ENCODE measurements around the gene GPRC5C. TPM values are rescaled to one million over a fixed set of nuclear protein-coding genes. Genes with fewer than 3 reads are reported as not detected.

The GPRC5C gene
- total and polyA plus RNA-seq, 8 donors = 47.3 to 107 (median 54.1) TPM

DNA sequence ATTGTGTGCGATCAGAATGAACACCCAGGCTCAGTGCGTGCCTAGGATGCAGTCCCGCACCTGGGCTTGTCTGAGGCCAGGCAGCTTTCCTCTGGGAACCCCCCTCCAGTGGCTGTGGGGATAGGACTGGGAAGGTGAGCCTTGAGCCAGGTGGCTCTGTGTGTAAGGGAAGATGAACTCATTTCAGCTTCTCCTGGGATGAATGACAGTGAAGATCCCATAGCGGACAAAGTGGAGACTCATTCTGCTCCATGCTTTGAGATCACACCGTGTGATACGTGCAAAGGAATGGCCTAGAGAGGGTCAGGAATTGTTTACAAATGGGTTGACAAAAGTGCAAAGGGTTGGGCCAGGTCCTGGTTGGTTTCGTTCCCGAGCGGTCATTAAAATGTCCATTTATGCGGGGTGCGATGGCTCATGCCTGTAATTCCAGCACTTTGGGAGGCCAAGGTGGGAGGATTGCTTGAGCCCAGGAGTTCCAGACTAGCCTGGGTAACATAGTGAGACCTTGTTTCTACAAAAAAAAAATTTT is 15.8 kb downstream of the GPRC5C start:
- ATAC-seq = no peak
- H3K9me3 ChIP-seq = no peaks in the 10 kb centered on the region
- H3K27me3 ChIP-seq = peaks cover 0 to 1% of the 10 kb centered on the region in 2 donors
- DNase-seq = peak in 1 of 4 donors; percentile 35
- intact Hi-C loops (cut with DNase I) = no loop called here
- H3K4me1 ChIP-seq = peaks cover 18 to 49% of the 10 kb centered on the region in 2 donors
- TF ChIP-seq, protein P1, sequence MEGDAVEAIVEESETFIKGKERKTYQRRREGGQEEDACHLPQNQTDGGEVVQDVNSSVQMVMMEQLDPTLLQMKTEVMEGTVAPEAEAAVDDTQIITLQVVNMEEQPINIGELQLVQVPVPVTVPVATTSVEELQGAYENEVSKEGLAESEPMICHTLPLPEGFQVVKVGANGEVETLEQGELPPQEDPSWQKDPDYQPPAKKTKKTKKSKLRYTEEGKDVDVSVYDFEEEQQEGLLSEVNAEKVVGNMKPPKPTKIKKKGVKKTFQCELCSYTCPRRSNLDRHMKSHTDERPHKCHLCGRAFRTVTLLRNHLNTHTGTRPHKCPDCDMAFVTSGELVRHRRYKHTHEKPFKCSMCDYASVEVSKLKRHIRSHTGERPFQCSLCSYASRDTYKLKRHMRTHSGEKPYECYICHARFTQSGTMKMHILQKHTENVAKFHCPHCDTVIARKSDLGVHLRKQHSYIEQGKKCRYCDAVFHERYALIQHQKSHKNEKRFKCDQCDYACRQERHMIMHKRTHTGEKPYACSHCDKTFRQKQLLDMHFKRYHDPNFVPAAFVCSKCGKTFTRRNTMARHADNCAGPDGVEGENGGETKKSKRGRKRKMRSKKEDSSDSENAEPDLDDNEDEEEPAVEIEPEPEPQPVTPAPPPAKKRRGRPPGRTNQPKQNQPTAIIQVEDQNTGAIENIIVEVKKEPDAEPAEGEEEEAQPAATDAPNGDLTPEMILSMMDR (IDR thresholded peaks at IDR 0.05) = no peak
- no peak overlapping the region for H3K4me3 ChIP-seq
- no peak overlapping the region for H3K27ac ChIP-seq
- H3K36me3 ChIP-seq = peaks cover 0 to 6% of the 10 kb centered on the region in 2 donors

DNA sequence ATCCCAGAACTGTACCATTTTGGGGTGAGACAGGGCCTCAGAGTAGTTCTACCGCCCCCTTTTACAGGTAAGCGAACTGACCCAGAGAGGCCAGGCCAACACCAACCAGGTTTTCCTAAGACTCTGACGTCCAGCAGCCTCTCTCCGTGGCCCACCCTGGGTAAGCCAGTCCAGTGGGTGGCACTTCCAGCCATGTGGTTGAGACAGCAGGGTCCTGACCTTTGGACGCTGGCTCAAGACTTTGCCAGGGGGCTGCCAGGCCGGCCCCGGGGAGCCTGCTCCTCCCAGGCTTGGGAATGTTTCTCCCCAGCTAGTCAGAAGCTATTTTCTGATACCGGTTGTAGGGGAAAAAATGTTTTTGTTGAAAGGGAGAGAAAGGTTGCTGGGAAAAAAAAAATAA is 16.9 kb downstream of the GPRC5C start:
- H3K4me3 ChIP-seq = no peak overlapping the region
- H3K9me3 ChIP-seq = no peaks in the 10 kb centered on the region
- no peak for ATAC-seq
- TF ChIP-seq, protein P1 (IDR thresholded peaks at IDR 0.05) = no peak
- no peak overlapping the region for H3K27ac ChIP-seq
- peaks cover 16 to 49% of the 10 kb centered on the region in 2 donors for H3K4me1 ChIP-seq
- intact Hi-C loops (cut with DNase I) = no loop called here
- H3K36me3 ChIP-seq = peaks cover 0 to 6% of the 10 kb centered on the region in 2 donors
- peak in 1 of 4 donors; percentile 54 for DNase-seq
- H3K27me3 ChIP-seq = peaks cover 0 to 12% of the 10 kb centered on the region in 2 donors

DNA sequence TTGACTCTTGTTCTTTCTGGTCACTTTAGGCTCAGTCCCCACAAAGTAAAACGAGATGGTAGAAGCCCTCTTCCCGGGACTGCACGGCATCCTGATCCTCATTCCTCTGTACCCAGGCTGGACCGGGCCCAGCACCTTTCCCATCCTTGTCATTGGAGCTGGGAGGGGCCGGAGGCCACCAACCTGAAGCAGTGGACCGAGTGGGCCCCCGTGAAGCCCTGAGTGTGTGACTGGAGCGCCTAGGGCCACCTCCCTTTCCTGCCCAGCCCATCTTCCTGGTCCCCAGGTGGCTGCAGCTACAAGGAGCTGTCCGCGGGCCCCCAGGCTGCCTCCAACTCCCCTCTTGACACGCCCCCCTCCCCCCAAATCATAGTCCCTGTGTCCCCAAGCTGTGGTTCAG is 17.4 kb downstream of the GPRC5C start:
- H3K27ac ChIP-seq = no peak overlapping the region
- intact Hi-C loops (cut with DNase I) = no loop called here

DNA sequence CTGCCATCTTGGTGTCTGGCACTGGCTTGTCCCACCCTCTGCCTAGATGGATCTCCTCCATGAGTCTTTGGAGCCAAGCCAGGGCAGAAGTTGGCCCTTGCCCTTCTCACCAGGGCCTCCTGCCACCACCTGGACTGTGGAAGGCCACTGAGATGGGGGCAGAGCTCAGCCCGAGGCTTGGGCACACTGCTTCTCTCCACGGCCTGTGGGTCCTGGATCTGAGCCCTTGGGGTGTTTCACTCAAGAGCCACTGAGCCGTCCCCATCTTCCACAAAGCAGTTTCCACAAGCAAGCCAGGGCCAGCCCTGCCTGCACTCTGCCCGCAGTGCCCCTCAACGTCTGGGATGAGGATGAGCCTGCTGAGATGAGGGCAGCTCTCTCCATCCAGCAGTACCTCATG is 17.9 kb downstream of the GPRC5C start:
- Histone ChIP-seq H3K4me1 (peaks cover 14 to 47% of the 10 kb centered on the region in 2 donors), H3K27ac (no peak overlapping the region), H3K27me3 (peaks cover 0 to 12% of the 10 kb centered on the region in 2 donors), H3K4me3 (no peak overlapping the region), H3K36me3 (peaks cover 0 to 6% of the 10 kb centered on the region in 2 donors), H3K9me3 (no peaks in the 10 kb centered on the region)
- TF ChIP-seq, protein P1 (IDR thresholded peaks at IDR 0.05) = no peak
- ATAC-seq (no peak), DNase-seq (peak in 1 of 4 donors; percentile 52)
- intact Hi-C loops (cut with DNase I) = loop anchor here in 1 of 2 donors (10.0 kb wide), 1 partner anchor 65 kb away; no protein-coding TSS in a partner anchor

More for the DNA sequence above, 17.4 kb downstream of the GPRC5C start:
- no peak for ATAC-seq
- Histone ChIP-seq H3K4me1 (peaks cover 15 to 47% of the 10 kb centered on the region in 2 donors), H3K9me3 (no peaks in the 10 kb centered on the region), H3K27me3 (peaks cover 0 to 12% of the 10 kb centered on the region in 2 donors), H3K36me3 (peaks cover 0 to 6% of the 10 kb centered on the region in 2 donors), H3K4me3 (no peak overlapping the region)
- TF ChIP-seq, protein P1 (IDR thresholded peaks at IDR 0.05) = no peak
- peak in 1 of 4 donors; percentile 63 for DNase-seq

DNA sequence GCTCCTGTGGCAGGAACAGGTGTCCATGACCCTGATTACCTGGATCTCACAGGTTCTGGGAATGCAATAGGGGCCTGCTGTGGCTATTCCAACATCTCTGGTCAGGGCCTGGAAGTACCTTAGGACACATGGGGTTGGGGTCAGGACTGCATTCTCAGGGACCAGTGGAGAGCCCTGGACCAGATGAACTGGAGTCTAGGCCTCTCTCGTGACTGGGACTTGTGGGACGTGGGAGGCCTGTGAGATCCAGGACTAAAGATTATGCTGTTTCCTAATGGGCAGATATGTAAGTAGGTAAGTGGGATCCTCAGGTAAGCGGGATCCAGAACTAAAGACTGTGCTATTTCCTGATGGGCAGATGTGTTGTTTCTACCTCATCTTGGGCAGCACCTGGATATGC is 18.3 kb downstream of the GPRC5C start:
- H3K4me3 ChIP-seq = no peak overlapping the region
- H3K9me3 ChIP-seq = no peaks in the 10 kb centered on the region
- H3K27ac ChIP-seq = no peak overlapping the region
- H3K4me1 ChIP-seq = peaks cover 12 to 49% of the 10 kb centered on the region in 2 donors
- ATAC-seq = no peak
- DNase-seq = no peak
- TF ChIP-seq, protein P1 (IDR thresholded peaks at IDR 0.05) = no peak
- peaks cover 0 to 6% of the 10 kb centered on the region in 2 donors for H3K36me3 ChIP-seq
- H3K27me3 ChIP-seq = peaks cover 0 to 12% of the 10 kb centered on the region in 2 donors
- intact Hi-C loops (cut with DNase I) = loop anchor here in 1 of 2 donors (10.0 kb wide), 1 partner anchor 65 kb away; no protein-coding TSS in a partner anchor
